ENCODE results near the gene C10orf53.

The C10orf53 gene

DNA sequence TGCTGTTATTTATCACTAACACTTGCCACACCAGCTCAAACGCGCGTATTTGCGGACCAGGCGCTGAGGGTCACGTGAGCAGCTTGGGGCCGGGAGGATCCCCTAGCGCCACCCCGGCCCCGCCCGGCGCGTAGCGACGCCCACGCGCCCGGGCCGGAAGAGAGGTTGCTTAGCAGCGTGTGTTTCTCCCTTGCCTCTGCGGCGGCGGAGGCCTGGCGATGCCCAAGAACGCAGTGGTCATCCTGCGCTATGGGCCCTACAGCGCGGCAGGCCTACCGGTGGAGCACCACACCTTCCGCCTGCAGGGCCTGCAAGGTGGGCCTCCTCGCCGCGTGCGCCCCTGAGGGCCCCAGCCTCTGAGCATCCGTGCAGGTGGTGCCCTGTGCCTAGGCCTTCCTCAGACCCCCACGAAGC, at the start of gene C10orf53:
C10orf53 (plus strand) TSS at position 172 of the 414 bp plus-strand sequence; CDS start at position 219, 47 bp downstream.
- peak; percentile 60 for DNase-seq

- no peak for DNase-seq
Observed at GRCh38 chr10:49631975-49632374, 47.5 kb upstream of the C10orf53 start.

DNA sequence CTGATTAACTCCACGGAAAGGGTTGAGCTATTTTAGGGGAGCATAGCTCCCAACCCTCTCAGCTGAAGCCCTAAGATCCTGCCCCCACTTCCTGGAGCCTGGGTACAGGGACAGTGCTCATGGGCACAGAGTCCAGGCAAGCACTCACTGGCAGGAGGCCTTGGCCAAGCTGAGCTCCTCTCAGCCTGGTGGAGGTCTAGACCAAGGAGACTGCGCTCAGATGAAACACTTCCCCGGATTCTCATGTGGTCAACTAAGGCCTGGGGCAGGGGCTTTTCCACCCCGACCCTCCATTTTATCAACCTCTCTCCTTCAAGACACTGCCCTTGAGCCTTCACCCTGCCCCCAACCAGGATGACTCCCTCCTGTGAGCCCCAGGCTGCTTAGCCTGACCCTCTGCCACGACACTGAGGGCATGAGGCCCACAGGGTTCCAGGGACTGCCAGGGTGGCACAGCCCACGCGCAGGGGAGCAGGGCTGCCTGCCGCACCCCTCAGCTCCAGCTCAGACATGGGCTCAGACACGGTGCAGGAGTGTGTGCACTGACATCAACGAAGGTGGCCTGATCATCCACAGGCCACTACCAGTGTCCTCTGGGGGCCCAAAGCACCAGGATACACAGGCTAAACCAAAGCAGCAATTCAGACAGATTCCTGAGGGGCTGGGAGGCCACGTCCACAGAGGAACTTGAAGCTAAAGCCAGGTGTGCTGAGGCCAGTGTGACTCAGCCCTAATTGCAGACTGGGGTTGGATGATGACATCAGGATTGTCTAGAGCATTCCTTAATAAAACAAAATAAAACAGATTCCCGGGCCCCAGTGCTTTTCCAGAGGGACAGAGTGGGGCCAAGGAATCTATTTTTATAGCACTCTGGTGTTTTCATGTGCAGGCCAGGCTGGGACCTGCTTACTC, 46.8 kb upstream of the C10orf53 start:
- DNase-seq: peak; percentile 40

GRCh38 chr10:49633327-49634068, 46.0 kb upstream of the C10orf53 start:
- peak; percentile 95 for DNase-seq

GRCh38 chr10:49634069-49634660, 45.3 kb upstream of the C10orf53 start:
- no peak for DNase-seq

DNA sequence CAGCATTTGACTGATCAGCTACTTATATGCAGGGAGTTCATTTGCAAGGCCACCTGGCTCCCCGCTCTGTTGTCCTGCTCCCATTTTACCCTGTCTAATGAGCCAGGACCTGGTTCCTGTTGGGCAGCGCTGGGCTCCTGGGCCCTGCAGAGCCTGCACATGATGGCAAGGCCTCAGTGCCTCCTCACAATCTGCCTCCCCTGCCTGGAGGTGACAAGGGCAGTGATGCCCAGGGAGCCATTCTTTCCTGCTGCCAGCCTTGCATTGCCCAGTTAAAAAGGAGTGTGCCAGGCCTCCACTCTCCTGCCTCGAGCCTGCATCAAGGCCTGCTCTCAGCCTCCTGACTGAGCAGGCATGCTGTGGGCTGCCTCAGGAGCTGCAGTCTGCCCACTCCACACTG, 37.1 kb upstream of the C10orf53 start:
- no peak for DNase-seq

GRCh38 chr10:49643241-49644034, 36.0 kb upstream of the C10orf53 start:
- no peak for DNase-seq

GRCh38 chr10:49644035-49644646, 35.3 kb upstream of the C10orf53 start:
- no peak for DNase-seq

- DNase-seq: no peak
Observed at GRCh38 chr10:49645417-49645816, 34.0 kb upstream of the C10orf53 start.

GRCh38 chr10:49645871-49646870, 33.3 kb upstream of the C10orf53 start:
- DNase-seq: no peak

DNA sequence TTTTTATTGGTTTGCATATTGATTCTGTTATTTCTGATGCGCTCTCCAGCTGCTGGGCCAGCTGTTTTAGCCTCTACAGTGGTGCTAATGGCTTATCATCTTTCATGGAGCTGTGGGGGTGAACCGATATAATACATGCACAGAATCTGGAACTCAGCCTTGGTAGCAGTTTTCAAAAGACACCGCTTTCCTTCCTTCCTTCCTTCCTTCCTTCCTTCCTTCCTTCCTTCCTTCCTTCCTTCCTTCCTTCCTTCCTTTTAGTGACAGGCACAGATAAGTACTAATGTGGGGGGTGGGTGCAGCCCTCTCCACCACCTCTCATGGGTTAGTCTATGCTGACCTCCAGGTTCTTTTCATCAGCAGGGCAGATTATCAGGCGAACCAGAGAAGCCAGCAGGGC, 31.9 kb upstream of the C10orf53 start:
- no peak for DNase-seq

- no peak for DNase-seq
Observed at GRCh38 chr10:49647985-49648795, 31.3 kb upstream of the C10orf53 start.

DNA sequence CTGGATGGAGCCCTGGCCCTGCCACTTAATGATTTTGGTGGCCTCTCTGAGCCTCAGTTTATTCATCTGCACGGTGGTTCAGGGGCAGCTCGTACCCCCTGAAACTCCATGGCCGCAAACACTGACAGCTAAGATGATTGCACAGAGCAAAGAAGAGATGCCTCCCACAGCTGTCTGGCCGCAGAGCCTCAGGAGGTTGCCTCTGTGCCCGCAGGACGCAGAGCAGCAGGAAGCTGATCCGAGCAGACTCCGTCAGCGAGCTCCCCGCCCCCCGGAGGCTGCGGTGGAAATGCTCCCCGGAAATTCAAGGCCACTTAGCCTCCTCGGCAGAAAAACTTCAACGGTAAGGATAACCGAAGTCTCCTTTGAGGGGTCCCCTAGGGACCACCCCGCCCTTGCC, 30.2 kb upstream of the C10orf53 start:
- DNase-seq: no peak

DNA sequence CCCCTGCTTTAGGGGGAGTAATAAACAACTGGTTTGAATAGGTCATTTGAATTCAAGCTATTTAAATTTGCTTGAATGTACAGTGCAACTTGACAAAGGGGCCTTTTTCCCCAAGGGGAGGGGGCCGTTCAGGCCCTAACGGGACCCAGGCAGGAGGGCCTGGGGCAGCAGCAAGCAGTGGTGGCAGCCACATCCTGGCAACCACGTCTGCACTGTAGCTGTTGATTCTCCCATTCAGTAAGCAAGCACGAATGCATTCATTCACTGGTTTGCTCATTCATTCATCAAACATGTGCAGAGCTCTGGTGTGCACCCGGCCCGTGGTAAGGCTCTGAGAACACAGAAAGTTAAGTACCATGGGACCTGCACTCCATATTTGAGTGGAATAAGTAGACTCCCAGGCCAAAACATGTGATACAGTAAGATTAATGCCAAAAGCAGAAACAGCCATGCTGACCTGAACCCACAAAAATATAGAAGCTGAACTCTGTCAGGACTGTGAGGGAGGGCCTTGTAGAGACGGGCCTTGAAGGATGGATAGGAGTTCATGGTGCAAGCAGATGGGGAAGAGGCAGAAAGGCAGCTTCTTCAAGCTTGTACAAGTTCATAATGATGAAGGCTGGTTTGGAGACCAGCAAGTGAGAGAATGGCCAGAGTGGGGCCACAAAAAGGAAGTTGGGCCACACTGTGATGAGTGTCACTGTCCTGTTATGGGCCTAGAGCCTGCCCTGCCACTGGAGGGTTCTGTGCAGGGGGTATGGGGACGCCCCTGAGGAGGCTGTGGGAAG, 29.3 kb upstream of the C10orf53 start:
- DNase-seq: no peak

DNA sequence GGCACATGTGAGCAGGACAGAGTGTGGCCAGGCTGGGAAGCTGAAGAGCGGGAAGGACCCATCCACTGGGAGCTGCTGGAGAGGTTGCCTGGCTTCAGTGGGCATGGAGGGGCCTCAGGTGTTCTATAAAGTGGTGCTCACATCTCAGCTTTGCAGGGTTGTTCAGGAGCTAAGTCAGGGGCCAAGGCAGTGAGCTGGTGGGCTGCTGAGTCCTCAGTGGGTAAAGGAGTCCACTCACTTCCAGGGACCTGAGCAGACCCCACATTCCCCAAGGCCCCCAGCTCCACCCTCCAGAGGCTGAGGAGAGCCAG, 28.8 kb upstream of the C10orf53 start:
- no peak for DNase-seq

DNA sequence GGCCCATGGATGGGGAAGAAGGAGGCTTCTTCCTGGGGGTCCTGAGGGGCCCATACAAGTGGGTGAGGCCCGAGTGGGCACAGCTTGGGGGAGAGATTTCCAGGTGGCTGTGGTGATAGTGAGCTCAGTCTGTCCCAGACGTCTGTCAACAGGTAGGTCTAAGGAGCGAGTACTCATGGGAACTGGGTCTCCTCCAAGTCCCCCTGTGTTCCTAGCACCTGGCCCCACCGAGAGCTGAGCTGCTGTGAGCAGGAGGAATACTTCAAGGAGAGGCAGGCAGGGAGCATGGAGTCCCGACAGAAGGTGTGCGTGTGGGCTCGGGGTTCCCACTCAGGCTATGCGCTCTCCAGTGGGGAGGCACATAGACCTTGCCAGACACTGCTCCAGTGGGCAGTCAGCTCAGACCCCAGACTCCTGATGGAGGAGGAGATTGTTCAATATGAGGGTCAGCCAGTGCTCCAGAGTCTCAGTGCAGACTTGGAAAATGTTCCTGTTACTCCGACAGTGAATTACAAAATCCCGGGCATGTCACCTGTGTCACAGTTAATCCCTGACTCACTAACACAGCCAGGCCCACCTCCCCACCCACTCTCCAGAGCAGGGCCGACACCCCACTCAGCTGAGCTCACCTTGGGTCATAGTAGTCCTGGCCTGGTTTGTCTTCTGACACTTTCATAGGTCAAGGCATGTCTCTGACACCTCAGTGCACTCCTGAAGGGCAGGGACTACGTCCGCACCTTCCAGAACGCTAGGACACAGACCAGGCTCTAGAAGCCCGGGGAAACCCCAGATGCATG, 28.2 kb upstream of the C10orf53 start:
- no peak for DNase-seq

- DNase-seq: no peak
Observed at GRCh38 chr10:49651917-49652316, 27.5 kb upstream of the C10orf53 start.

All from NCI-H82 (cell line).